ENCODE measurements around the gene RBBP9.
"Not testable (repeated sequence)": the region's sequence is repeated elsewhere in the genome, so short reads cannot be mapped to it uniquely, and the experiment has no call there.

Gene RBBP9

DNA sequence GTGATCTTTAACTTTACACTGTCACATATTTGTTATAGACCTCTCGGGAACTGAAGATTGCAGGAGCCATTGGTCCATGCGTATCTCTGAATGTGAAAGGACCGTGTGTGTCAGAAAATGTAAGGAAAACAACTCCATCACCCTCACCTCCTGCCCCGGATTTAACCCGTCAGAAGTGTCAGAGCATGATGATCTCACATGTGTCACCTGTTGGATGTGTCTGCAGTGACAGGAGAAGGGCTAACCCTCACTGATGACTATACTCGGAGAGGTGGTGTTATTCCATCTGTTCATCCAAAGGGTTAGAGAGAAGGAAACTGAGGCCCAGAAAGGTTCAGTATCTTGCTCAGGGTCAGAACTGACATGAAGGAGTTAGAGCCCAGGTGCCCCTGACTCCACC is 35.6 kb upstream of the RBBP9 start:
- no peak overlapping the region for H3K9ac ChIP-seq (ENCODE audit: insufficient read length)
- H3K36me3 ChIP-seq (ENCODE audit: insufficient read depth, low read length) = peaks cover 79% of the 10 kb centered on the region
- no peaks in the 10 kb centered on the region for H3K9me3 ChIP-seq (ENCODE audit: low read depth, low read length)
- H3K4me3 ChIP-seq = no peak overlapping the region
- H3K27ac ChIP-seq = no peak overlapping the region
- TF ChIP-seq EZH2 (IDR thresholded peaks at IDR 0.05) (no peak), FOXP2 (optimal IDR thresholded peaks at IDR 0.05; ENCODE audit: control extremely low read depth, extremely low read length, insufficient read depth) (no peak), POLR2AphosphoS5 (IDR thresholded peaks at IDR 0.05; ENCODE audit: borderline replicate concordance, low read depth, low read length) (no peak)
- DNase-seq (ENCODE audit: low read depth, low spot score) = no peak

DNA sequence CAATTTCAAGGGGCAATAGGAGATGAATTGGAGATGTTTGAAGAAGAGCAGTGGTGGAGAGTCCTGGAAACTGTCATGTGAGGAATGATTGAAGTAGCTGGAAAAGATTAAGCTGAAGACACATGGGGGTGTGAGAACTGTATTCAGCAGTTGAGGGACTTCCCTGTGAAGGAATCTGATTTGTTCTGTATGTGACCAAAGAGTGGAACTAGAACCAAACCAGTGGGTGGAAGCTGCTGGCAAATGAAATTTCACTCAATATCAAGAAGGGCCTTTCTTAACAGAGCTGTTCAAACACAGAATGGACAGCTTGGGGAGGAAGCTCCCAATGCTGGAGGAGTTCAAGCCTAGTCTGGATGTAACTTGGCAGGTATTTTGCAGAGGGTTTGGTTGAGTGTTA is 32.0 kb upstream of the RBBP9 start:
- no peak for TF ChIP-seq POLR2AphosphoS5 (IDR thresholded peaks at IDR 0.05; ENCODE audit: borderline replicate concordance, low read depth, low read length)
- TF ChIP-seq EZH2 (IDR thresholded peaks at IDR 0.05) = no peak
- no peak for TF ChIP-seq FOXP2 (optimal IDR thresholded peaks at IDR 0.05; ENCODE audit: control extremely low read depth, extremely low read length, insufficient read depth)
- no peak for DNase-seq (ENCODE audit: low read depth, low spot score)
- H3K9ac ChIP-seq (ENCODE audit: insufficient read length) = no peak overlapping the region
- no peak overlapping the region for H3K4me3 ChIP-seq
- no peak overlapping the region for H3K27ac ChIP-seq
- no peaks in the 10 kb centered on the region for H3K9me3 ChIP-seq (ENCODE audit: low read depth, low read length)
- peaks cover 88% of the 10 kb centered on the region for H3K36me3 ChIP-seq (ENCODE audit: insufficient read depth, low read length)

- Histone ChIP-seq H3K4me3 (no peak overlapping the region), H3K36me3 (ENCODE audit: insufficient read depth, low read length) (peaks cover 76% of the 10 kb centered on the region), H3K9ac (ENCODE audit: insufficient read length) (no peak overlapping the region), H3K27ac (no peak overlapping the region), H3K9me3 (ENCODE audit: low read depth, low read length) (no peaks in the 10 kb centered on the region)
- DNase-seq (ENCODE audit: low read depth, low spot score) = no peak
- TF ChIP-seq POLR2AphosphoS5 (IDR thresholded peaks at IDR 0.05; ENCODE audit: borderline replicate concordance, low read depth, low read length) = no peak
- no peak for TF ChIP-seq EZH2 (IDR thresholded peaks at IDR 0.05)
- TF ChIP-seq FOXP2 (optimal IDR thresholded peaks at IDR 0.05; ENCODE audit: control extremely low read depth, extremely low read length, insufficient read depth) = no peak
Measured at GRCh38 chr20:18527836-18528235, 30.8 kb upstream of the RBBP9 start.

GRCh38 chr20:18527339-18527738 is 30.3 kb upstream of the RBBP9 start:
- DNase-seq (ENCODE audit: low read depth, low spot score) = no peak
- Histone ChIP-seq H3K27ac (no peak overlapping the region), H3K36me3 (ENCODE audit: insufficient read depth, low read length) (peaks cover 71% of the 10 kb centered on the region), H3K9me3 (ENCODE audit: low read depth, low read length) (no peaks in the 10 kb centered on the region), H3K9ac (ENCODE audit: insufficient read length) (no peak overlapping the region), H3K4me3 (no peak overlapping the region)
- TF ChIP-seq EZH2 (IDR thresholded peaks at IDR 0.05) = no peak
- TF ChIP-seq FOXP2 (optimal IDR thresholded peaks at IDR 0.05; ENCODE audit: control extremely low read depth, extremely low read length, insufficient read depth) = no peak
- TF ChIP-seq POLR2AphosphoS5 (IDR thresholded peaks at IDR 0.05; ENCODE audit: borderline replicate concordance, low read depth, low read length) = no peak

GRCh38 chr20:18526761-18527160 is 29.7 kb upstream of the RBBP9 start:
- H3K9me3 ChIP-seq (ENCODE audit: low read depth, low read length); DNase-seq (ENCODE audit: low read depth, low spot score); H3K4me3 ChIP-seq; H3K27ac ChIP-seq; H3K9ac ChIP-seq (ENCODE audit: insufficient read length): not testable (repeated sequence)
- H3K36me3 ChIP-seq (ENCODE audit: insufficient read depth, low read length) = peaks cover 65% of the 10 kb centered on the region

DNA sequence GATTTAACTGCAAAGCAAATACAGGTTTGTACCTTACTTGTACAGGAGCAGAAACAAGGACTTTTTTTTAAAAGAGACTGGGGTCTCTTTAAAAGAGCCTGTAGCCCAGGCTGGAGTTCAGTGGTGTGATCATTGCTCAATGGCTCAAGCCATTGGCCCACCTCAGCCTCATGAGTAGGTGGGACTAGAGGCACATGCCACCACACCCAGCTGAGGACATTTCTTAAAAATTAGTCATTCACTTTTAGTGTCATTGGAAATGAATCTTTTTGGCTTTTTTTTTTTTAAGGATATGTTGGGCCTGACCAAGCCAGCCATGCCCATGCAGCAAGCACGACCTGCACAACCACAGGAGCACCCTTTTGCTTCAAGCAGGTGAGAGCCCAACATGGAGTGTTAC is 27.6 kb upstream of the RBBP9 start:
- H3K9me3 ChIP-seq (ENCODE audit: low read depth, low read length) = no peaks in the 10 kb centered on the region
- H3K9ac ChIP-seq (ENCODE audit: insufficient read length) = no peak overlapping the region
- peaks cover 50% of the 10 kb centered on the region for H3K36me3 ChIP-seq (ENCODE audit: insufficient read depth, low read length)
- TF ChIP-seq EZH2 (IDR thresholded peaks at IDR 0.05) (no peak), POLR2AphosphoS5 (IDR thresholded peaks at IDR 0.05; ENCODE audit: borderline replicate concordance, low read depth, low read length) (no peak), FOXP2 (optimal IDR thresholded peaks at IDR 0.05; ENCODE audit: control extremely low read depth, extremely low read length, insufficient read depth) (no peak)
- no peak overlapping the region for H3K4me3 ChIP-seq
- H3K27ac ChIP-seq = no peak overlapping the region
- DNase-seq (ENCODE audit: low read depth, low spot score) = no peak

DNA sequence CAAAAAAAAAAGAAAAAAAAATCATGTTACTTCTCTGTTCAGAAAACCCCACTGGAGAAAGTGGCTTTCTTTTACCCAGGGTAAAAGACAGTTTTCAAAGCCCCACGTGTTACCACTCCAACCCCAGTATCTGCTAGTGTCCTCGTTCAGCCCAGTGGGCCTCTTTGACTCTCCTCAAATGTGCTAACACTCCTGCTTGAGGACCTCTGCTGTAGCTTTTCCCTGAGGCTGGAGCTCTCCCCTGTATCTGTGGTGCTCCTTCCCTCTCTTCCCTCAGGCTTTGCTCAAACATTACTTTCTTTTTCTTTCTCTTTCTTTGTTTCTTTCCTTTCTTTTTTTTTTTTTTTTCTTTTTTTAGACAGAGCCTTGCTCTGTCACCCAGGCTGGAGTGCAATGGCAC is 26.0 kb upstream of the RBBP9 start:
- peaks cover 34% of the 10 kb centered on the region for H3K36me3 ChIP-seq (ENCODE audit: insufficient read depth, low read length)
- no peaks in the 10 kb centered on the region for H3K9me3 ChIP-seq (ENCODE audit: low read depth, low read length)
- no peak overlapping the region for H3K4me3 ChIP-seq
- no peak for DNase-seq (ENCODE audit: low read depth, low spot score)
- no peak overlapping the region for H3K9ac ChIP-seq (ENCODE audit: insufficient read length)
- no peak overlapping the region for H3K27ac ChIP-seq
- TF ChIP-seq POLR2AphosphoS5 (IDR thresholded peaks at IDR 0.05; ENCODE audit: borderline replicate concordance, low read depth, low read length) = no peak
- no peak for TF ChIP-seq FOXP2 (optimal IDR thresholded peaks at IDR 0.05; ENCODE audit: control extremely low read depth, extremely low read length, insufficient read depth)
- no peak for TF ChIP-seq EZH2 (IDR thresholded peaks at IDR 0.05)

- peaks cover 29% of the 10 kb centered on the region for H3K36me3 ChIP-seq (ENCODE audit: insufficient read depth, low read length)
- not testable (repeated sequence) for H3K9me3 ChIP-seq (ENCODE audit: low read depth, low read length); H3K9ac ChIP-seq (ENCODE audit: insufficient read length); DNase-seq (ENCODE audit: low read depth, low spot score); H3K4me3 ChIP-seq; H3K27ac ChIP-seq
Measured at GRCh38 chr20:18522066-18522465, 25.0 kb upstream of the RBBP9 start.

GRCh38 chr20:18515973-18516372 is 18.9 kb upstream of the RBBP9 start:
- H3K4me3 ChIP-seq = no peak overlapping the region
- no peak overlapping the region for H3K9ac ChIP-seq (ENCODE audit: insufficient read length)
- H3K9me3 ChIP-seq (ENCODE audit: low read depth, low read length) = no peaks in the 10 kb centered on the region
- no peak for DNase-seq (ENCODE audit: low read depth, low spot score)
- H3K27ac ChIP-seq = no peak overlapping the region
- TF ChIP-seq FOXP2 (optimal IDR thresholded peaks at IDR 0.05; ENCODE audit: control extremely low read depth, extremely low read length, insufficient read depth) (no peak), POLR2AphosphoS5 (IDR thresholded peaks at IDR 0.05; ENCODE audit: borderline replicate concordance, low read depth, low read length) (no peak), EZH2 (IDR thresholded peaks at IDR 0.05) (no peak)
- peaks cover 39% of the 10 kb centered on the region for H3K36me3 ChIP-seq (ENCODE audit: insufficient read depth, low read length)
